NT2/D1 (cell line): ENCODE measurements around the gene COQ3.

Experiments
- SUZ12 ChIP-seq: IDR thresholded peaks from 2 replicates; pipeline ENCODE4 v1.6.1; 2011; ENCODE audit not compliant: insufficient read length, insufficient read depth; ENCODE audit errors: extremely low read depth
- YY1 ChIP-seq: IDR thresholded peaks from 2 replicates; pipeline ENCODE4 v1.6.1; 2011; ENCODE audit not compliant: insufficient read length, insufficient read depth
- ZNF274 ChIP-seq: IDR thresholded peaks from 2 replicates; pipeline ENCODE4 v1.6.1; 2011; ENCODE audit warnings: mild to moderate bottlenecking, low read depth, low read length

- no peak for TF ChIP-seq ZNF274
- no peak for TF ChIP-seq YY1
- no peak for TF ChIP-seq SUZ12
These were observed 63.8 kb downstream of the COQ3 start for GRCh38 chr6:99330159-99330558.
